PC-9 (cell line): ENCODE results near the gene AFAP1L1.

Source experiments
- EZH2 ChIP-seq: fragments of 200-600 bp; sonication (generic); IDR thresholded peaks from 2 replicates; pipeline ENCODE4 v1.8.0; 2017; ENCODE audit warnings: antibody characterized with exemption, low read depth
- TF ChIP-seq, protein P1 (sequence below): fragments of 200-600 bp; sonication (generic); conservative IDR thresholded peaks from 2 replicates; pipeline ENCODE4 v1.6.1; 2017; ENCODE audit warnings: mixed run types, antibody characterized with exemption, mild to moderate bottlenecking, moderate library complexity

- TF ChIP-seq, protein P1, sequence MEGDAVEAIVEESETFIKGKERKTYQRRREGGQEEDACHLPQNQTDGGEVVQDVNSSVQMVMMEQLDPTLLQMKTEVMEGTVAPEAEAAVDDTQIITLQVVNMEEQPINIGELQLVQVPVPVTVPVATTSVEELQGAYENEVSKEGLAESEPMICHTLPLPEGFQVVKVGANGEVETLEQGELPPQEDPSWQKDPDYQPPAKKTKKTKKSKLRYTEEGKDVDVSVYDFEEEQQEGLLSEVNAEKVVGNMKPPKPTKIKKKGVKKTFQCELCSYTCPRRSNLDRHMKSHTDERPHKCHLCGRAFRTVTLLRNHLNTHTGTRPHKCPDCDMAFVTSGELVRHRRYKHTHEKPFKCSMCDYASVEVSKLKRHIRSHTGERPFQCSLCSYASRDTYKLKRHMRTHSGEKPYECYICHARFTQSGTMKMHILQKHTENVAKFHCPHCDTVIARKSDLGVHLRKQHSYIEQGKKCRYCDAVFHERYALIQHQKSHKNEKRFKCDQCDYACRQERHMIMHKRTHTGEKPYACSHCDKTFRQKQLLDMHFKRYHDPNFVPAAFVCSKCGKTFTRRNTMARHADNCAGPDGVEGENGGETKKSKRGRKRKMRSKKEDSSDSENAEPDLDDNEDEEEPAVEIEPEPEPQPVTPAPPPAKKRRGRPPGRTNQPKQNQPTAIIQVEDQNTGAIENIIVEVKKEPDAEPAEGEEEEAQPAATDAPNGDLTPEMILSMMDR = no peak
- no peak for TF ChIP-seq EZH2
These were observed 27.3 kb downstream of the AFAP1L1 start for GRCh38 chr5:149298842-149299404.
